GM19452 (cell line): ENCODE data around the gene NBDY.
A peak's percentile ranks its signal among the peaks of the same experiment; 100 is the strongest.
"Not testable (repeated sequence)": the region's sequence is repeated elsewhere in the genome, so short reads cannot be mapped to it uniquely, and the experiment has no call there.

Experiments
- ATAC-seq: cut with Tn5 transposase; IDR thresholded peaks from one replicate; pipeline ENCODE4 v1.9.1; 2021; ENCODE audit not compliant: unreplicated experiment

Gene NBDY

GRCh38 chrX:56729152-56729850 lies at the start of gene NBDY:
TSS of gene NBDY (plus strand) at chrX:56729243. CDS start at chrX:56729354, 111 bp downstream.
- ATAC-seq, result peak; percentile 61

- ATAC-seq, result not testable (repeated sequence)
Measured at GRCh38 chrX:56704530-56704929, 24.5 kb upstream of the NBDY start.

DNA sequence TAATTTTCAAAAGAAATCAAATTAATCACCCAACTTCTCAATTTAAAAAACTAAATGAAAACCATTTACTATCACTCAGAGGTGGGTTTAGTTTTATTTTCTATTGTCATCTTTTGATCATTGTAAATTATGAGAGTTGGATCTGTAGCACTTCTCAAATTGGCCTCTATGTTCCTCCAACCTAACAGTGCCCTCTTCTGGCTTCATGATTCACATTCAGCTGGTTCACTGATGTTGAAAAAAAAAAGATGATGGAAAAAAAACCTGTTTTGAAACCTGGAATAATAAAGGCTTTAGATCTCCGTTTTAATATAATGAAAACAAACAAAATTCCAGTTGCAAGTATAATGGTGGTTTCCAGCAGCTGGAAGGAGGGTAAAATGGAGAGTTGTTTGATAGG lies 2.4 kb upstream of the NBDY start:
- no peak for ATAC-seq

DNA sequence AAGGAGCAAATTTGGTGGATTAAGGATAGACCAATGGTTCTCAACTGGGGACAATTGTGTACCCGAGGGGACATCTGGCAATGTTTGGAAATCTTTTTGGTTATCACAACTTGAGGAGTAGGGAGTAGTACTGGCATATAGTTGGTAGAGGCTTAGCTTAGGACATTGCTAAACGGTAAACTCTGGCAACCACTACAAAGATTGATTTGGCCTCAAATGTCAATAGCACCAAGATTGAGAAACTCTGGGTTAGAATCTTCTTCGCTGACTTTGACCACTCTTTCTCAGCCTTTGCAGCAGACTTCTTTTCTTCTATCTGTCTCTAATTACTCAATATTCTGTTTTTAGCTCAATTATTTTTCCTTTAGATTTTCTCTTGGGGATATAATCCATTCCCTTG lies 1.5 kb upstream of the NBDY start:
- no peak for ATAC-seq

GRCh38 chrX:56728321-56728720 lies 722 bp upstream of the NBDY start:
- ATAC-seq, result no peak

DNA sequence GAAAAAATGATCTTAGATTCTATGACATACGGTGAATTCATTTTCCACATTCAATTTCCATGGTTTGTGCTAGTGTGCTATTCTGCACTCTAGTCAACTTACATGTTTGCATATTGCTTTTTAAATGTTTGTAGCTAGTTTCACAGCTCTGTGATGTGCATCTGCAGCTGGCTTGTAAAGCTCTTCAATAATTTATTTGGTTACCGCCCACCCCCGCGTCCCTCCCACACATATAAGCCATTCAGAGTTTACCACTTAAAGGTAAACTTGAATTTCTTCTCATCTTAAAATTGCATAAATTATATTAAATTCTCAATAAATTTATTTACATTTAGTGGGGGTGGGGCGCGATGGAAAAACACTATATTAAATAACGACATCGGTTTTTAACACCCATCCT lies 291 bp upstream of the NBDY start:
- ATAC-seq, result peak; percentile 46

DNA sequence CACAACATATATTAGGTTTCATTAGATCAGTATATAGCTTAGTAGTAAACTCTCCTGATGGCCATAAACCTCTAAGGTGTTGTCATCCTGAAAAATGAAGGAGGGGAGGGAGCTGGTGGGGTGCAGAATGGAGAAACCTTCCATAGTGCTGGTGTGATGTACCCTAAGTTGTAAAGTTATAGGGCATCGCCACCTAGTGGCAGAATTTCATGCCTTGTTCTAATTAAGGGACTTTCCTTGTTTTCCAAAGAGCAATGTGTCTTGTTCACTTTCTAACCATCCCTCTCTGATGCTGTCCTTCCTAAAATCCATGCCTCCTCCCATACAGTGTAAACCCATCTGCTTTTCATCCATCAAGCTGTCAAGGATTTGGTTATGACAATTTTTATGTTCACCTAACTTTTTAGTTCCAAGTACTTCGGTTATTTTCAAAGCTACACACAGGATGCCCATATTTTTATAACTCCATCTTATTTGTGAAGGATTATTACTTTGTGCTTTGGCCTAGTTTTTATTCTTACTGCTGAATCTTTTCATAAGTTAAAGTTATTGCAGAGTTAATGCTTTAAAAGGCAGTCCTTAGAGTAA lies 4.5 kb downstream of the NBDY start:
- peak; percentile 40 for ATAC-seq

GRCh38 chrX:56736219-56736618 lies 7.2 kb downstream of the NBDY start:
- no peak for ATAC-seq

GRCh38 chrX:56738670-56739069 lies 9.6 kb downstream of the NBDY start:
- ATAC-seq, result no peak

DNA sequence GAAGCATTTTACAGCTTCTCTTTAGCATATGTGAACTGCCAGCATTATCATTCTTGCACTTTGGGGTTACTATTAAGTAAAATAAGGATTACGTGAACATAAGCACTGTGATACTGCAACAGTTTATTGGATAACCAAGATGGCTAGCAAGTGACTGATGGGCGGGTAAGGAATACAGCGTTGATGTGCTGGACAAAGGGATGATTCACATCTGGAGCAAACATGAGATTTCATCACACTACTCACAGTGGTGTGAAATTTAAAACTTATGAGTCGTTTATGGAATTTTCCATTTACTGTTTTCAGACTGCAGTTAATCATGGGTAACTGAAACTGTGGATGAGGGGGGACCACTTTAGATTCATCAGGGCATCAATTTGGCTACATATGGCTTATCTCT lies 16.0 kb downstream of the NBDY start:
- no peak for ATAC-seq

GRCh38 chrX:56746996-56747395 lies 18.0 kb downstream of the NBDY start:
- no peak for ATAC-seq

GRCh38 chrX:56751071-56751470 lies 22.0 kb downstream of the NBDY start:
- ATAC-seq, result no peak

DNA sequence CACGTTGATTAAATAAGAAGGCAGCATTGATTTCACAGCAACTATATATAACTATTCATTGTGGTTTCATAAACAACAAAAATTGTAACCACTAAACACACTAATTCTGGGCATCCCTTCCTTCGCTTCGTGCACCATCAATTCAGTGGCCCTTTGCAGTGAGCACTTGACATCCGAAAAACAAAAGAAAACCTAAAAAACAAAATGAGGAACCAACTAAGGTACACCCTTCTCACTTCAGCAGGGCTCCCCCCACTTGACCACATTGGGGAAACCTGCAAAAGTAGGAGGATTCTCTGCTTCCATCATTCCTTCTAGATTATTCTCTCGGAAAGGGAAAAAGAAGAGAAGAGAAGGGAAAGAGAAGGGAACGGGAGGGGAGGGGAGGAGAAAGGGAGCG lies 28.3 kb downstream of the NBDY start:
- ATAC-seq, result no peak

DNA sequence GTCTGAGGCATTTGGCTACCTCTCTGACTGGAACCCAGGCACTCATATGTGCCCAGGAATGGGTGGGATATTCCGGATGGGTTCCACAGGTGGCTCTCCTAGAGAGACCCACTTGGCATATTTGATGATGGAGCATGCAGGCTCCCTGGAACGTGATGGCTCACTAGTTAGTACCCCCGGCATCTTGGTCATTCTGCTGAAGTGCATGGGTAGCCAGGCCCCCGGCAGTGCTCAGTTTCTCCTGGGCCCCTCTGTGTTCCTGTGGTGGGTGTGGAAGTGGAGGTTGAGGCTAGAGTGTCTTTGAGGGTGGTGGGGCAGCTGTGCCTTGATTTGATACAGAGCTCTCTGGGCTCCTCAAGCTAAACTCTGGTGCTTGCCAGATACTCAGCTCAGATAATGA lies 29.4 kb downstream of the NBDY start:
- no peak for ATAC-seq

- ATAC-seq, result no peak
Measured at GRCh38 chrX:56759736-56760409, 30.8 kb downstream of the NBDY start.

DNA sequence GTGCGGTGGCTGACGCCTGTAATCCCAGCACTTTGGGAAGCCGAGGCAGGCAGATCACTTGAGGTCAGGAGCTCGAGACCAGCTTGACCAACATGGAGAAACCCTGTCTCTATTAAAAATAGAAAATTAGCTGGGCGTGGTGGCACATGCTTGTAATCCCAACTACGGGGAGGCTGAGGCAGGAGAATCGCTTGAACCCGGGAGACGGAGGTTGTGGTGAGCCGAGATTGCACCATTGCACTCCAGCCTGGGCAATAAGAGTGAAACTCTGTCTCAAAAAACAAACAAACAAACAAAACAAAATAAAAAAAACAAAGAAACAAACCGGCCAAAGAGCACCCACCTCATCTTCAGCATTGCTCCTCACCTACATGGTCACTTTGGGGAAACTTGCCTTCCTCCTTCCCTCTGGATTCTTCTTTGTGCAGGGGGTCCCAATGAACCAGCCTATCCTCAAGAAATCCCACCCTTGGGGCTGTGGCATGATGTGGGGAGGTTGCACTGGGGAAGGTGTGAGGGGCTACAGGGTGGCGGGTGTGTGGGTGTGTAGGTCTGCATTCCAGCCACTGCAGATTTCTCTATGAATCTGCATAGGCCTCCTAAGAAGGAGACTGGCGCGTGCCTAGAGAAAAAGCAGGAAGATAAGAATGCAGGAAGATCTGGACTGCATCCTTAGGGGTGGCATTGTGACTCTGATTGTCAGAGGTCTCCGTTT lies 31.5 kb downstream of the NBDY start:
- ATAC-seq, result not testable (repeated sequence)

- no peak for ATAC-seq
Measured at GRCh38 chrX:56761167-56761566, 32.1 kb downstream of the NBDY start.

- ATAC-seq, result peak; percentile 38
Measured at GRCh38 chrX:56762220-56762619, 33.2 kb downstream of the NBDY start.

DNA sequence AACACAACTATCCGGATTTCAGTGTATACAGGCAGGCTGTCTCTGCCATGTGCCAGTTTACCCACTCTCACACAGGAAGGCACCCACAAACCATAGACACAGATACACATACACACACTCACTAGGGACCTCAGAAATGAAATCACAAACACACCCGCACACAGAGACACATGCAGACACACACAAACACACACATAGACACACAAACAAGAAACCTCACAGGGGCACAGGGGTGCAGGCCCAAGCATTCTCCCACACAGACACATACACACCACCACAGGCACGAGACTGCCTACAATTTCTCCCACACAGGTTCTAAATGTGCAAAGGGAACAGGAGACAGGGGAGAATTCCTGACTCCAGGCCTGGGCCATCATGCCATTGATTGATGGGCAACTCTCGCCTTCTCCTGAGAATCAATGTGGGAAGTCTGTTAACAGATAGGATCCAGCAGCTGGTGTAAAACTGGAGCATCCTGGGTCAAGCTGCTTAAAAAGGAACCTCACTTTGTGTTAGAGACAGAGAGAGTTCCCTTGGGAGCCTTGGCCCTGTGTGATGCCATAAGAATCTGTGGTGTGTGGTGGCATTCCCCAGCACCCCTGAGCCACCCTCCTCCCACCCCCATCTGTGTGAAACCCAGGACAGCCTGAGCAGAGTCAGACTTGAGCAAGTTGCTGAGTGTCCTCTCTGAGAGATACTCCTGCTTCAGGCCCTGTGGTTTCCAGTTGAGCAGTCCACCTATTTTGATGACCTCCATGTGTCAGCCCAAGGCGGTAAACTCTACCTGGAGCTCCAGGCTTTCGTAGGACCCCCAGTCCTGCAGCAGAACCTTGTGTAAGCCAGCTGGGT lies 33.9 kb downstream of the NBDY start:
- ATAC-seq, result peak; percentile 7

DNA sequence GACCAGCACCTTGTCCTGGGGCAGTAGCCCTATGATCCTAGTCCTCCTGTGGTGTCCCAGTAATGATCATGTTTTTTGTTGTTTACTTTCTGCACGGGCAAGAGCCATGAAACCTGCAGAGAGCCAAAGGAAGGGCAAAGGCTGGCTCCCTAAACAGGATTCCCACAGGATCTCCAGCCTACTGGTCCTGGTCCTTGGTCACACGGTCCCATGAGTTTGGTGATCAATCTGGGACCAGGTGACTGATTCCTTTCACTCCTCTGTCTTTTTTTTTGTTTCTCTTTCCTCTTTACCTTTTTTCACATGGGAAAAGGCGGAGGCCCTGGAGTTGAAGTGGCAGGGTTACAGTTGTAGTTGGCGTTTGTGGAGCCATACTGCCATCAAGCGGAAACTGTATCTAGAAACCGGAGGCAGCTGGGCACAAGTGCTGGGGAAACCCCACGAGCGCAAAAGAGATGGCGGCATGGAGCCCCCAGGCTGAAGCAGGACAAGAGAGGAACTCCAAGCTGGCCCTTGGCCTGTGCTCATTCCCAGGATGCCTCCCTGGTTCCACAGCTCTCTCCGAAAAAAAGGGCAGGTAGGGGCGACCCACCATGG lies 34.6 kb downstream of the NBDY start:
- no peak for ATAC-seq
